Limb (tissue), 2 donors: ENCODE data around the gene MYPN.
"Not testable (repeated sequence)": the region's sequence is repeated elsewhere in the genome, so short reads cannot be mapped to it uniquely, and the experiment has no call there.

ENCODE experiments used
- DNase-seq, 2 donors: peaks; one replicate each; pipeline ENCODE4 v3.0.0-alpha.2; 2016; ENCODE audit errors: extremely low spot score in 2 of 2

The MYPN gene

GRCh38 chr10:68135922-68136792 is 26.9 kb downstream of the MYPN start:
- no peak for DNase-seq

GRCh38 chr10:68137171-68137570 is 27.9 kb downstream of the MYPN start:
- no peak for DNase-seq

GRCh38 chr10:68138526-68138925 is 29.2 kb downstream of the MYPN start:
- no peak for DNase-seq

- no peak for DNase-seq
Measured at GRCh38 chr10:68139448-68140272, 30.4 kb downstream of the MYPN start.

DNA sequence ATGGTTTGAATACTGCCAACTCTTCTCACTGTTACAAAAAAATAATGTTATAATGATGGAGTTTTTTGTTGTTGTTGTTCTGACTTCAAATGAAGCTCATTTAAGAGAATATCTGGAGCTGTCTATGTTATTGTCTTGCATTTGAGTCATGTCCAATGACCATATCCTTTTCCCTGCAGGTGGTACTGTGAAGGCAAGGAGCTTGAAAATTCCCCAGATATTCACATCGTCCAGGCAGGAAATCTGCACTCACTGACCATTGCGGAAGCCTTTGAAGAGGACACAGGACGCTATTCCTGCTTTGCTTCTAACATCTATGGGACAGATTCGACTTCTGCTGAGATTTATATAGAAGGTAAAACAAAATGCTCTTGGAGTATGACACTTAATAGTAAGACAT is 33.5 kb downstream of the MYPN start:
- DNase-seq = no peak

DNA sequence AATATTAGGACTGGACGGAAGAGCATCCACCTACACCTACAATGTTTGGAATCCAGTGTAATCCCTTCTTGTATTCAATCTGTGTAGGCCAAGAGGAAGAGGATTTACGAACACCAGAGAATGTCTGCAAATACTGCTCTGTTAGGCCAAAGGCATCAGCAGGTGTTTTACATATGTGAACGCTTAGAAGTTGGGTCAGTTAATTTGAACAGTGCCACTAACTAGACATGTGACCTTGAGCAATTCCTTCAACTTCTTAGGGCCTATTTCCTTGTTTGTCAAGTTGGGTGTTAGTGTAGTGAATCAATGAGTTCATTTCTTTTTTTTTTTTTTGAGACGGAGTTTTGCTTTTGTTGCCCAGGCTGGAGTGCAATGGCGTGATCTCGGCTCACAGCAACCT is 35.4 kb downstream of the MYPN start:
- DNase-seq = no peak

DNA sequence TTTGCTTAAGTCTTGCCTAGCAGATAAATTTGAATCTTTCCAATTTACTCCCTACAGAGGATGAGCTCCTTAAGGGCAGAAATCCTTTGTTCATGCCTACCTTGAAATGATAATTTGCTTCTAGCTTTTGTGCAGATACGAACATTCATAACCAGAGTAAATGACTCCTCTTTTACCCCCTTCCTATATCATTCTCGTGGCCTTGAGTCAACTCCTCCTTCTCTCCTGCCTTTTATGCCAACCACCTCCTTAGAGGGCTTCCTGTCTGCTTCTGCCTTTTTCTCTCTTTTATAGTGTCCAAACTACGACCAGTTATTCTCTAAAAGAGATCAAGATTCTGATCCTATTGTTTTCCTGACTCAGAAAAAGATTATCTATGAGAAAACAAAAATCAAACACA is 36.4 kb downstream of the MYPN start:
- DNase-seq = no peak

DNA sequence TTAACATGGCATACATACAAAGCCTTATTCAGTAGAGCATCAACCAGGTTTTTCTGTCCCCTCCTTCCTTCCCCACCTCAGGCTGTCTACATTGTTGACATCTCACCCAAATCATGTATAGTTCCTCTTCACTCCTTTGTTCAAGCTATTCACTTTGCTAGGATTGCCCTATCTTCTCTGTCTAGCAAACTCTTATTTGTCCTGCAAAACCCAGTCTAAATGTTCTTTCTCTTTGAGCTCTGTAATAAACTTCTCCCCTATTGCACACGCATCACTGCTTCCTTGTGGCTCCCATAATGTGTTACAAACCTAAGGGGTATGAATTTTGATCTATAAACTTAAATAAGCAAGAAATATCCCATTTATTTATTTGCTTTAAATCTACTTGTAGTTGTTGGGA is 36.8 kb downstream of the MYPN start:
- DNase-seq = no peak

GRCh38 chr10:68151453-68151852 is 42.2 kb downstream of the MYPN start:
- no peak for DNase-seq

GRCh38 chr10:68153473-68154210 is 44.4 kb downstream of the MYPN start:
- peak; percentile 39 to 85 for DNase-seq

GRCh38 chr10:68154211-68154497 is 44.9 kb downstream of the MYPN start:
- DNase-seq = peak; percentile 69 to 72

- no peak for DNase-seq
Measured at GRCh38 chr10:68155615-68156210, 46.4 kb downstream of the MYPN start.

DNA sequence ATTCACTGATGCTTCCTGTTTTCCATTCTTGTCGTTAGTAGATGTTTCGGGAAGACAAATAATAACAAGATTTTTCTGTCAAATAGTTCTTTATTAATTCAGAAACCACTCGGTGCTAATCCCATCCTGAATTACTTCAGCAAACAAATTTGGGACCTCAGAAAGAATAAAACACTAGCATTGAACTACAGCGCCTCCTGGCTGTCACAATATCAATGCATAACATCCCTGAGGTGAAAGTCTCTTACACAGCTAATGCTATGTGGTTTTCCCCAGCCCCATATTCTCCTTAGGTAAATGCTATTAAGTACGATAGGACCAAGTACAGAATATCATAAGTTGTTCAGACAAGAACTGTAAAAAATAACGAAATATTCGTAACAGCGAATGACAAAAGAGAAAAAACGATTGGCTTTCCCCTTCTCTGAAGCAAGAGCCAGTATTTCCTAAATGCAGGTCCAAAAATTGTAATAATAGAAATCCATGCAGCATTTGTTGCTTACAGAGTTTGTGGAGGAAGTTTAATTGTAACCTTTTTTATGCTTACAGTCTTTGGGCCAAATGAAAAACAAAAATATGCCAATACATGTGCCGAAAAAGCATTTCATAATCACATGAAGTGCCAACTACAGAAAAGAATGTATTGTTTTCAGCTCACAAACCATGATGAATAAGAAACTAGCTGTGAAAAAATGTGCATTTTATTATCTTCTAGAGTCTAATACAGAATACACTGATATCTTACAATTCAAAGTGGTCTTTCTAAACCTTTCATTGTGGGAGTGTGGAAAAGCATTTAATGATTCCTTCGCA is 47.3 kb downstream of the MYPN start:
- DNase-seq = peak; percentile 55 to 69

GRCh38 chr10:68157522-68157921 is 48.2 kb downstream of the MYPN start:
- DNase-seq = not testable (repeated sequence)

GRCh38 chr10:68158031-68158430 is 48.7 kb downstream of the MYPN start:
- no peak for DNase-seq

- no peak for DNase-seq
Measured at GRCh38 chr10:68163735-68164134, 54.4 kb downstream of the MYPN start.

DNA sequence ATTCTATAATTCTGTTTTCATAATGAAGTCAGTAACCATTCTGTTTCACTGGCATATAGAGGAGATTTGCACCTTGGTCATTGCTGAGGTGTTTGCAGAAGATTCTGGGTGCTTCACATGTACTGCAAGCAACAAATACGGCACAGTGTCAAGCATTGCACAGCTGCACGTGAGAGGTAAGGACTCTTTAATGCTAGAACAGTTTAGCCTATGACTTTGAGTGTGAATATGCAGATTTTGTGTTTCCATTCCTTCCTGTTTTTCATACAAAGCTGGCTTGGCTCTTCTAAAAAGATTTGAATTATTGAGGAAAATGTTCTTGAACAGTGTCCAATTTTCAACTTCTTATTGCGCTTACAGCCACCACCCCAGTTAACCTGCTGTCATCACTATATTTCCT is 56.4 kb downstream of the MYPN start:
- DNase-seq = no peak

- DNase-seq = no peak
Measured at GRCh38 chr10:68166871-68167585, 57.7 kb downstream of the MYPN start.

DNA sequence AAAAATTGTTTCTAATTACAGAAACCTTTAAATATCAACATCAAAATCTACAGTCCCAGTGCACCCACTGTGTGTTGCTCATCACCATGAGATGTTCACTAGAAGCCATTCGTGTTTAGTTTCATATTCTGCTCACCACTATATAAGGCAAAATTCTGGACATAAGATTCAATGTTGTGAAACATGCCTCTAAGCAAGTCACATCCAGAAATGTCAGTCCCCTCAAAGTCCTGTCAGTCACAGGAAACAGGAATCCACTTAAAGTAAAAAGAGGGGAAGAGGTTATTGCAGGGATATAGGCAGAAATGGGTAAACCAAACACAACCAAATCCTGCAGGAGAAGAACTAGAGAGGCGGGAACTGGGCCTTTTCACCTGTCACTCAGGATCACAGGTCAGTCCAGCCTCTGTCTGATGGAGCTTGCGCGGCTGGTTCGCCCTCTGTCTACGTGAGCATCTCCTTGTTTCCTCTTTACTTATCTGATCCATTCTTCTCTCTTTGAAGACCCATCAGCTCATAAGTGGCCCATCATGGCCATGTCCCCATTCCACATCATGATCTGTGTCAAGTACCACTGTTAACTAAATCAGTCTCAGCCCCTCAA is 58.4 kb downstream of the MYPN start:
- no peak for DNase-seq
